Thoracic aorta (tissue), 2 donors: ENCODE data around the gene NAGPA. TPM values are rescaled to one million over a fixed set of nuclear protein-coding genes. Genes with fewer than 3 reads are reported as not detected.

Experiments
- ATAC-seq: fragments of 150-250 bp; one replicate; pipeline ENCODE4 v1.8.0; 2017; ENCODE audit warnings: low read depth; ENCODE audit not compliant: insufficient number of reproducible peaks, low FRiP score
- DNase-seq: peaks from one replicate; pipeline ENCODE4 v3.0.0-alpha.2; 2020; ENCODE audit warnings: low spot score
- H3K27ac ChIP-seq, 2 donors: fragments of 200-600 bp; sonication (generic); 1 replicate in 1 of 2; 2 replicates in 1 of 2; pipeline ENCODE4 v1.5.1; 2016; ENCODE audit warnings: mild to moderate bottlenecking in 2 of 2, moderate library complexity in 2 of 2
- H3K27me3 ChIP-seq: fragments of 200-600 bp; sonication (generic); replicated peaks from 2 replicates; pipeline ENCODE4 v1.6.0; 2016; ENCODE audit warnings: mild to moderate bottlenecking; ENCODE audit not compliant: insufficient read depth
- H3K36me3 ChIP-seq: fragments of 200-600 bp; sonication (generic); one replicate; pipeline ENCODE4 v1.5.1; 2016
- H3K4me1 ChIP-seq, 2 donors: fragments of 200-600 bp; sonication (generic); 1 replicate in 1 of 2; 2 replicates in 1 of 2; pipeline versions ENCODE4 v1.5.1 to v1.6.0; 2016; ENCODE audit warnings: low read depth in 2 of 2, mild to moderate bottlenecking in 1 of 2; ENCODE audit not compliant: control insufficient read depth in 1 of 2
- H3K4me3 ChIP-seq: fragments of 200-600 bp; sonication (generic); 2 replicates; pipeline ENCODE4 v1.5.1; 2016; ENCODE audit warnings: mild to moderate bottlenecking
- H3K9me3 ChIP-seq: fragments of 200-600 bp; sonication (generic); 2 replicates; pipeline ENCODE4 v1.5.1; 2016
- total RNA-seq, 2 donors: library from RNA; depleted of rRNA; stranded (reverse); fragments of >200 nt; gene quantifications; one replicate each; pipeline versions ENCODE4 v1.1.0 to v1.2.3, GENCODE V29; 2016
- TF ChIP-seq, protein P1 (sequence below): fragments of 200-600 bp; sonication (generic); IDR thresholded peaks from one replicate; pipeline ENCODE4 v1.5.1; 2019; ENCODE audit warnings: antibody characterized with exemption

The NAGPA gene
- total RNA-seq, 2 donors from 2014 or later, result 35.3 to 55.2 TPM

DNA sequence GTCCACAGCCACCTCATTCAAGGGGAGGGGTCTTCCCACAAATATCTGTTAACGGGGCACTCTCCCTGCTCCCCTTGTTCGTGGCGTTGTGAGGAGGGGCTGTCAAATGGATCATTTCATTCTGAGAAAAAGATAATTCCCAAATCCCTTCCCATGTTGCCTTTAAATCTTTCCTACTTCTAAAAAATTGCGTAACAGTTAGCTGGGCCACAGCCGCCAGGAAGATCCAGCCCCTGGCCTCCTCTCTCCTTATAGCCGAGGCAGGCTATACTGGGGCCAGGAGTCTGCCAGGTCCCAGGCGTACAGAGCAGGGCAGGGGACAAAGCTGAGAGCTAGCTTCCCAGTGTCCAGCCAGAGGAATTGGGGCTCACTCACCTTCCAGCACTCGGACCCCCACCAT, 31.6 kb upstream of the NAGPA start:
- TF ChIP-seq, protein P1, sequence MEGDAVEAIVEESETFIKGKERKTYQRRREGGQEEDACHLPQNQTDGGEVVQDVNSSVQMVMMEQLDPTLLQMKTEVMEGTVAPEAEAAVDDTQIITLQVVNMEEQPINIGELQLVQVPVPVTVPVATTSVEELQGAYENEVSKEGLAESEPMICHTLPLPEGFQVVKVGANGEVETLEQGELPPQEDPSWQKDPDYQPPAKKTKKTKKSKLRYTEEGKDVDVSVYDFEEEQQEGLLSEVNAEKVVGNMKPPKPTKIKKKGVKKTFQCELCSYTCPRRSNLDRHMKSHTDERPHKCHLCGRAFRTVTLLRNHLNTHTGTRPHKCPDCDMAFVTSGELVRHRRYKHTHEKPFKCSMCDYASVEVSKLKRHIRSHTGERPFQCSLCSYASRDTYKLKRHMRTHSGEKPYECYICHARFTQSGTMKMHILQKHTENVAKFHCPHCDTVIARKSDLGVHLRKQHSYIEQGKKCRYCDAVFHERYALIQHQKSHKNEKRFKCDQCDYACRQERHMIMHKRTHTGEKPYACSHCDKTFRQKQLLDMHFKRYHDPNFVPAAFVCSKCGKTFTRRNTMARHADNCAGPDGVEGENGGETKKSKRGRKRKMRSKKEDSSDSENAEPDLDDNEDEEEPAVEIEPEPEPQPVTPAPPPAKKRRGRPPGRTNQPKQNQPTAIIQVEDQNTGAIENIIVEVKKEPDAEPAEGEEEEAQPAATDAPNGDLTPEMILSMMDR, result no peak
- H3K4me3 ChIP-seq, result no peak overlapping the region
- H3K27me3 ChIP-seq, result no peaks in the 10 kb centered on the region
- H3K36me3 ChIP-seq, result no peaks in the 10 kb centered on the region
- H3K4me1 ChIP-seq, result no peaks in the 10 kb centered on the region
- ATAC-seq (no peak), DNase-seq (no peak)
- H3K9me3 ChIP-seq, result no peaks in the 10 kb centered on the region
- H3K27ac ChIP-seq, result no peak overlapping the region

DNA sequence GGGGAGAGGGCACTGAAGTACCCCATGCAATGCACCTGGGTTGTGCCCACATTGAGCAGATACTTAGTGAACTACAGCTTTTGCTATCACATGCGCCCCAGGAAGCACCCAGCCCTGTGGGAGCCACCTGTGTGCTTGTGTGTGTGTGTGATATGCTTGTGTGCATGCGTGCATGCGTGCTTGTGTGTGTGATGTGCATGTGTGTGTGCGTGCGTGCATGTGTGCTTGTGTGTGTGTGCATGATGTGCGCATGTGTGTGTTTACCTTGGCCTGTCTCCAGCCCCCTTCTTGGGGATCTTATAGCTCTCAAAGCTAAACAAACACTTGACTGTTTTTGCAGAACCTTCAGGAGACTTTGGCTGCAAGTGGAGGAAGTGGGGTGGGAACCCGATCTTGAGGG, 31.2 kb upstream of the NAGPA start:
- DNase-seq, result no peak
- no peak overlapping the region for H3K4me3 ChIP-seq
- no peaks in the 10 kb centered on the region for H3K9me3 ChIP-seq
- H3K36me3 ChIP-seq, result no peaks in the 10 kb centered on the region
- ATAC-seq, result no peak
- H3K27ac ChIP-seq, result no peak overlapping the region
- TF ChIP-seq, protein P1, result no peak
- no peaks in the 10 kb centered on the region for H3K27me3 ChIP-seq
- no peaks in the 10 kb centered on the region for H3K4me1 ChIP-seq

DNA sequence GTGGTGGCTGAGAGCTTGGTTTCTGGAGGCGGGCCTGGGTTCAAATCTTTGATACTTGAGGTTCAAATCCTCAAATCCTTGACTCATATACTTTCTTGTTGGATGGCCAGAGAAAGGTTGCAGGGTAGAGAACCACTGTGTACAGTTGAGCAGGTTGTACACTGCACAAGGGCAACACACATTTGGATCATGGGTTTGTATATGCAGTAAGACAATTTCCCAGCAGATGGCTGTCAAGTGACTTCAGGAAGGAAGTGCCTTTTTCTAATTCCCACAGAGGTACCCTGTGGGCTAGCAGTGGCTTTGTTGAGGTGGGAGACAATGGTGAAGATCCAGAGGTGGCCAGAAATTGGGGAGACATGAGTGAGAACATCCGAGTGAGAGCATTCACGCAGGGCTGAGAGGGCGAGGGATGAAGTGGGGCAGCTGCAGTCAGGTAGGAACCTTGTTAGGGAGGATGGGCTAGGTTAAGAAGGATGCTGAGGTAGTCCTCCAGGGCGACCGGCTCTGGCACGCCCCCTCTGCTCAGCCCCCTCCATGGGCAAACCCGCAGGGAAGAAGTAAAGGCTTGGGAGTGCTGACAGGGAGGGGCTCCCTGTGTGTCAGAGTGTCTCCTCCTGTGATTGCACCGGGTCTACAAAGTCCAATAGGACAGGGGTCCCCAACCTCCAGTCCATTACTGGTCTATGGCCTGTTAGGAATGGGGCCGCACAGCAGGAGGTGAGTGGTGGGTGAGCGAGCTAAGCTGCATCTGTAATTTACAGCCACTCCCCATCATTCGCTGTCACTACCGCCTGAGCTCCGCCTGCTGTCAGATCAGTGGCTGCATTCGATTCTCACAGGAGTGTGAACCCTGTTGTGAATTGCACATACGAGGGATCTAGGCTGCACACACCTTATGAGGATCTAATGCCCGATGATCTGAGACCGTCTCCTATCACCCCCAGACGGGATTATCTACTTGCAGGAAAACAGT, 29.3 kb upstream of the NAGPA start:
- no peak for DNase-seq
- H3K27me3 ChIP-seq, result no peaks in the 10 kb centered on the region
- H3K4me3 ChIP-seq, result no peak overlapping the region
- no peak overlapping the region for H3K27ac ChIP-seq
- TF ChIP-seq, protein P1, result no peak
- no peaks in the 10 kb centered on the region for H3K4me1 ChIP-seq
- no peaks in the 10 kb centered on the region for H3K9me3 ChIP-seq
- H3K36me3 ChIP-seq, result no peaks in the 10 kb centered on the region
- no peak for ATAC-seq

DNA sequence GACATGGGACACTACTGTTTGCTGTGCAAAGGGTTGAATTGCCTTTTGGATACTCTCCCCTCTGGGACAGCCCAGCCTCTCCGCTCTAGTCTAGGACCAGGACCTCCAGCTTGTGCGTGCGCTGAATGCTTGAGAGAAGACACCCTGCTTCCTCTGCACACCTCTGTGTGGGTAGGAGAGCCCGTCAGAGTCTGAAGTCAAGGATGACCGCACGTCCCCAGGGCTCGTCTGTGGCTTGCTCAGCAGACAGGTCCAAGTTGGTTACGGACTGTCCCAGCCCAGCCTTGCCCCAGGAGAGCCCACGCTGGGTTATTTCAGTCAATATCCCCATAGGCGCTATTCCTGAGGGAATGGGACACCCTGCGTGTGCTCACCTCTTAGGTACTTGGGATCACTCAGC, 28.3 kb upstream of the NAGPA start:
- ATAC-seq, result no peak
- Histone ChIP-seq H3K9me3 (no peaks in the 10 kb centered on the region), H3K4me3 (no peak overlapping the region), H3K27me3 (no peaks in the 10 kb centered on the region), H3K36me3 (no peaks in the 10 kb centered on the region), H3K4me1 (no peaks in the 10 kb centered on the region), H3K27ac (no peak overlapping the region)
- TF ChIP-seq, protein P1, result no peak
- no peak for DNase-seq

DNA sequence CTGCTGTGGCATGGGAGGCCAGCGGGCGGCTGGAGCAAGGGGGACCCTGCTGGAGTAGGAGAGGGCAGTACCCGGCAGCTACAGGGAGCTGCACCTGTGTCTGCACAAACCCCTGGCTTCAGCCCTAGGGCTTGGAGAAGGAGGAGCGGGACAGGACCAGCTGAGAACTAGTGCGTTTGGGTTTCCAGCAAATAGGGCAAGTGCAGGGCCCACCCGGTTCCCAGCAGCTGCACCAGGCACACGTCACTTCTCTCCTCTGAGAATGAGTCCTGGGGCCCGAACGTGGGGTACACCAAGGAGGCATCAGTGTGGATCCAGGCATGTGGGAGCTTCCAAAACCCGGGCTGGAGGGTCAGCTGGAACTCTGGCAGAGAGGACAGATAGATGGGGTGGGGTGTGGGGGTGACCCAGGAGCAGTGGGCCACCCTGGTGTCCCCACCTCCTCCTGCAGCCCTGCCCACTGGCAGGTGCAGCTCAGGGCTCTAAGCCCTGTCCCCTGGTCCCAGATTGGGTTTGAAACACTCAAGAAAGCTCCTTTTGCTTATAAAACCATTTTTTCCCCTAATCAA, 26.4 kb upstream of the NAGPA start:
- H3K4me1 ChIP-seq, result no peaks in the 10 kb centered on the region
- no peak for DNase-seq
- H3K9me3 ChIP-seq, result no peaks in the 10 kb centered on the region
- H3K4me3 ChIP-seq, result no peak overlapping the region
- H3K27me3 ChIP-seq, result no peaks in the 10 kb centered on the region
- ATAC-seq, result no peak
- no peak overlapping the region for H3K27ac ChIP-seq
- TF ChIP-seq, protein P1, result no peak
- H3K36me3 ChIP-seq, result no peaks in the 10 kb centered on the region
